HG03521 (cell line): ENCODE results near the gene ERF.
A peak's percentile ranks its signal among the peaks of the same experiment; 100 is the strongest.

ENCODE experiments used
- ATAC-seq: cut with Tn5 transposase; IDR thresholded peaks from one replicate; pipeline ENCODE4 v1.9.1; 2021; ENCODE audit warnings: mild to moderate bottlenecking, moderate library complexity; ENCODE audit not compliant: unreplicated experiment

ERF gene

DNA sequence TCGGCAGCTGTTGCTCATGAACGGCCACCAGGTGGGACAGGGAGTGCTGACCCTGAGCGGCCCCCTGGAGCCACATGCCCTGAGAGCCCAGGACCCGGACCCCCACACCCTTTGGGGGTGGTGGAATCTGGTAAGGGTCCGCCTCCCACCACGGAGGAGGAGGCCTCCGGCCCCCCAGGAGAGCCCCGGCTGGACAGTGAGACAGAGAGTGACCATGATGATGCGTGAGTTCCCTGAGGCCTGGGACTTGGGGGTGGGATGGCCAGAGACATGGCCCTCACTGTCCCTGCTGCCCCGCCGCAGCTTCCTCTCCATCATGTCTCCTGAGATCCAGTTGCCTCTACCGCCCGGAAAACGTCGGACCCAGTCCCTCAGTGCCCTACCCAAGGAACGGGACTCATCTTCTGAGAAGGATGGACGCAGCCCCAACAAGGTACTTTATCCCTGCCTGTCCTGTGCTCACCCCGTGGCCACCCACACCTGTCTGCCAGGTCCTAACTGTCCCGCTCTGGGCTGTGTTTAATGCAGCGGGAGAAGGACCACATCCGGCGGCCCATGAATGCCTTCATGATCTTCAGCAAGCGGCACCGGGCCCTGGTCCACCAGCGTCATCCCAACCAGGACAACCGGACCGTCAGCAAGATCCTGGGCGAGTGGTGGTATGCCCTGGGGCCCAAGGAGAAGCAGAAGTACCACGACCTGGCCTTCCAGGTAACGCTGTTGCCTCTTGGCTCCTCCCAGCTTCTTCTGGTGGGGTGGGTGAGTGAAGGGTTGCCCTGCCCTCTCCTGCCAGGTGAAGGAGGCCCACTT, 32.3 kb upstream of the ERF start:
- ATAC-seq, result no peak

DNA sequence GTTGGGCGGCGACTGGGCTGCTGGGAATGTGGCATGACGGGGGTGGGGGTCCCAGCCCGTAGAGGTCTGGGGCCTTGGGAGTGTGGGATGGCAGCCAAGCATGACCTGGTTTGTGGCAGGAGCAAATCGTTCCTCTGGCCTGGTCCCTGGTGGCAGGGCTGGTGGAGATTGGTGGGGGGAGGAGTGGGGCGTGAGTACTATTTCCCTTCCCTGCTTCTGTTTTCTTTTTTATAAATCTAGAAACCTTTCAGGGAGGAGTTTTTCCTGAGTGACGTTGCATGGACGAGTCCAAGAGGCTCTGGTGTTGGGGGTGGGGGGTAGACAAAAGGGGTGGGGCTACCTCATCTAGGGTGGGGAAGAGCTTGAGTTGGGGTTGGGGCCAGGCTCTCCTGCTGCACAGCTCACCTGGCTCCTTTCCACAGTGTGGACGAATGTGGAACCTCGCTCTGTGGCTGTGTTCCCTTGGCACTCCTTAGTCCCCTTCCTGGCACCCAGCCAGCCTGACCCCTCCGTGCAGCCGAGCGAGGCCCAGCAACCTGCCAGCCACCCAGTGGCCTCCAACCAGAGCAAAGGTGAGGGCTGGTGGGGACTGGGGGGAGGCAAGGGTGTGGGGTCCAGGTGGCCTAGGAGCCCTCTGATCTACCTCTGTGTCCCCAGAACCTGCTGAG, 31.6 kb upstream of the ERF start:
- no peak for ATAC-seq

DNA sequence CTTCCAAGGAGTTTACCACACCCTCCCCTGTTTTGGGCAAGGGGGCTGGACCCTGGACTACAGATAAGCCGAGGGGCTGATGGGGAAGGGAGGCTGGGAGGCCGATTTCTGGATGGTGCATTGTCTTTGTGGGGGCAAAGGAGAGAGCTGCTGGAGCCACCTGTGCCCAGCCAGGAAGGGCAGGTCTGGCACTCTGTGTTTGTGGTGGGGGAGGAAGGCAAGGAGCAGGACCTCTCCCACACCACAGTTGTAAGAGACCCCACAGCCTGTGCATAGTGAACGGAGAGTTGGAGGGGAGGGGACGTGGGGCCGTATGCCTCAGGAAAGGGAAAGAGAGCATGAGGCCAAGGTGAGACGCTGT, 31.0 kb upstream of the ERF start:
- ATAC-seq, result no peak

GRCh38 chr19:42285541-42285941, 30.6 kb upstream of the ERF start:
- no peak for ATAC-seq

- no peak for ATAC-seq
Observed at GRCh38 chr19:42284591-42285341, 29.8 kb upstream of the ERF start.

GRCh38 chr19:42284066-42284501, 29.2 kb upstream of the ERF start:
- ATAC-seq, result peak; percentile 37

GRCh38 chr19:42283188-42284065, 28.5 kb upstream of the ERF start:
- peak; percentile 52 for ATAC-seq

DNA sequence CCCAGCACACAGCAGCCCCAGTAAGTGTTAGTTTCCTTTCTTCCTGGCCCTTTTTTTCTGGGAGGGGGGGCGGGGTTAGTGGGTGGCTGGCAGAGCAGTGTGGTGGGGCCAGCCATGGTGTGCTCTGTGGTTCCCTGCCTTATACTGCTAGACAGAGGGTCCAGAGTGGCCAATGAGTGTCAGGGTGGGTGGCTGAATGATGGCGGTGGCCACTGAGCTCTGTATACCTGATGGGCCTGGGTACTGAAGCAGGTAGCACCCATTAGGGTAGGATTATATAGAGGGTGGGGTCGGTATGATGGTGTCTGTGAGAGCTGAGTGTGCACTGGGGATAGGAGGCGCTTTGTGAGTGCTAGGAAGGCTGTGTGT, 27.9 kb upstream of the ERF start:
- ATAC-seq, result no peak

DNA sequence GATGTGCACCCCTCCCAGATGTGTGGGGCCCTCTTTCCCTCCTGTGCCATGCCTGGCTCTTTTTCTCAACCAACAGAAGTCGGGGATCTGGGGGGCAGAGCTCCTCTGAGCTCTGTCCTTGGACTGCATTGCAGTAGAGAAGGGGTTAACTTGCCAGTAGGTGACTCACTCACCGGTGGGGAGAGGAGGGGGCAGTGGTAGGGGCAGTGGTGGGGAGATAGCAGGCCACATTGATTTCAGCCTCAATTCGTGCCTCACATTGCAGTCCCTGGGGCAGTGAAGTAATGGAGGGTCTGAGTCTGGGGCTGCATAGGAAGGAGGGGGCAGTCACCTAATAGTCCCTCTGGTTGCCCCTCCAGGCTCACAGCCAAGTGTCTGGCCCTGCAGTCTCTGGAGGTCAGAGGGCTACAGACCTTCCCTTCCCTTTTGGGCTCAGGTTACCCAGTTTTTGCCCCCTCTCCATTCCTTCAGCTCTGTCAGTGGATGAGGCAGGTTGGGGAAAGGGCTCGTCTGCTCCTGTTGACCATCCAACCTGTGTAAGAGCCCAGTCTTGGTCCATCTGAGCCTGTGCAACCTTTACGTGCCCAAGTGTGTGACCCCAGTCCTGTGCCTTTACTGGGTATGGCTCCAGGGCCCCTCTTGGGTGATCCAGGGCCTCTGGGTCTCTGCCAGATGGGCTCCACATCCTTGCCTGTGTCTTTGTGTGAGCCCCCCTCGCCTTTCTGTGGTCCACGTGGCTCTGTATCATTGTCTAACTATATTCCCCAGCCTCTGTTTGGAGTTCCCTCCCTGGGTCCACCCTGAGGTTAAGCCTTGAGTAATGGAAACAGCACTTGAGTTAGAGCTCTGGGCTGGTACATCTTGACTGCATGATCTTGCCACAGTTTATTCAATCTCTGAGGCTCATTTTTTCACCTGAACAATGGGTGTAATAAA, 27.2 kb upstream of the ERF start:
- no peak for ATAC-seq

DNA sequence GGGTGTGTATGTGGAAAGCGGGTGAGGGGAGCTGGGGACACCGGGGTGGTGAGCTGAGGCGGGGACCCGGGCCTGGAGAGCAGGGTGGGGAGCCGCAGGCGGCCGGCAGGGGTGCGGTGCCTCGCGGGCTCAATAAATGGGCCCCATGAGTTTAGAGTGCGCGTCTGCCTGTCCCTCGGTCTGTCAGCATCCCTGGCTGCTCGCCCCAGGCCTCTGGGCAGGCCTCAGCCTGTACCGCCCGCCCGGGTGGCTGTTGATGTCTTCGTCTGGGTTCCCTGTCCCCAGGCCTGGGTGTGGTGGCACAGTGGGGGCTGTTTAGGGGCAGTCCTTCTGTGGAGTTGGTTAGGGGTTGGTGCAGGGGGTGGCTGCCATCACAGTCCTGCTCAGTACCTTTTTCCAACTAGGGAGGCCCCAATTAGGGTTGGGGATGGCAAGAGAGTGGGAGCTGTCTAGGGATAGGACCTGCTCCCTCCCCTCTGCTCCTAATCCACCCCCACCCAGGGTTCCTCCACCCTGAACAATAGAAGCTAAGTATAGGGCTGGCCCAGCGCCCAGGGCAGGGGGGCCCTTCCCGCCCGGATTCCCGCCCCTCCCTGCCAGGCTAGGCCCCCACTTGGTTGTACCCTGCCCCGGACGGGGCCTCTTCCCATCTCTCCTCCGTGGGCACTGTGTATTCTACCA, 26.4 kb upstream of the ERF start:
- ATAC-seq, result no peak

DNA sequence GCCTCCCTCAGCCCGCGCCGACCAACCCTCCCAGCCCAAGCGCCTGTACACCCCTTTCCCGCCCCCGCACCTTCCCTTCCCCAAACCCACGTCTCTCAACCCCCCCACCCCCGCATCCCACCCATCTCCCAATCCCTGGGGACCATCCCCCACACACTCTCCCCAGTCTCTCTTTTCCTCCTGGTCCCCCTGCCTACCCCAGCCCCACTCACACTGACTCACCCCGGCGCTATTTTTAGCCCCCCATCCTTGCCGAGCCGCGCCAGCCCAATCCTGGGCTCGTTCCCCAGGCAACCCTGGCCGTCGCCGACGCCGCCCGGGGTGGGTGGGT, 25.9 kb upstream of the ERF start:
- no peak for ATAC-seq

DNA sequence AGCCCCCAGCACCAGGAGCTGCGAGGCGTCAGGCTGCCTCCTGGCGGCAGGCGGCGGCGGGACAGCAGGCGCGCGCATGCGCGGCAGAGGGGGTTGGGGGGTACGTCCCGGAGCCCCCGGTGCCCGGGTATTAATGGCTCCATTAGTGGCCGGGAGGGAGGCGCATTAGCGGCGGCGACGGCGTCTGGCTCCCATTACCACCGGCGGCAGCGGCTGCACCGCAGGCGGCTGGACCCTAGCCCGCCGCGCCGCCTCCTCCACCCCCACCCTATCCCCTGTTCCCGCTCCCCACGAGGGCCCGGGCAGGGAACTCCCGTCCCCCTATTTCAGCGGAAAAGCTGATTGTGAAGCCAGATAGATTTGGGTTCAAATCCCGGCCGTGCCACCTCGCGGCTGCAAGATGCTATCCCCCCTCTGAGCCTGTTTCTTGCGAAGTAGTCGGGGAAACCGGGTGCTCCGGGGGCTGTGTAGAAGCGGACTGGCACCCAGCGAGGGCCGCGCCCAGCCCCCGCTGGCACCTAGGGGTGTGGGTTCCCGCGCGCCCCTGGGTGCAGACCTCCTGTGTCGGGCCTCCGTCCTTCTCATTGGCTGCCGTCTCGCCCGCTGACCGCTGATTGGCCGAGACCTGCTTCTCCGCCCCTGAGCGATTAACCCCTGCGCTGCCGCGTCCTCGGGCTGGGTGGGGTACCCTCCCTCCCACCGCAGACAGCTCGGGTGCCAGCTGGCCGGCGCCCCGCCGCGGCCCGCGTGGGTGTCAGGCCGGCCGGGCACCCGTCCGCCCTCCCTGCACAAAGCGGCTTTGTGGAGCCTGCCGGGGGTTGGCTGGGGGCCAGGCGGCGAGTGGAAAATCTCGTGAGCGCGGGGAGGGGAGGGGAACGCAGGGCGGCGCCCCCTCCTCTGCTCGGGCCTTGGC, 25.2 kb upstream of the ERF start:
- ATAC-seq, result peak; percentile 27

DNA sequence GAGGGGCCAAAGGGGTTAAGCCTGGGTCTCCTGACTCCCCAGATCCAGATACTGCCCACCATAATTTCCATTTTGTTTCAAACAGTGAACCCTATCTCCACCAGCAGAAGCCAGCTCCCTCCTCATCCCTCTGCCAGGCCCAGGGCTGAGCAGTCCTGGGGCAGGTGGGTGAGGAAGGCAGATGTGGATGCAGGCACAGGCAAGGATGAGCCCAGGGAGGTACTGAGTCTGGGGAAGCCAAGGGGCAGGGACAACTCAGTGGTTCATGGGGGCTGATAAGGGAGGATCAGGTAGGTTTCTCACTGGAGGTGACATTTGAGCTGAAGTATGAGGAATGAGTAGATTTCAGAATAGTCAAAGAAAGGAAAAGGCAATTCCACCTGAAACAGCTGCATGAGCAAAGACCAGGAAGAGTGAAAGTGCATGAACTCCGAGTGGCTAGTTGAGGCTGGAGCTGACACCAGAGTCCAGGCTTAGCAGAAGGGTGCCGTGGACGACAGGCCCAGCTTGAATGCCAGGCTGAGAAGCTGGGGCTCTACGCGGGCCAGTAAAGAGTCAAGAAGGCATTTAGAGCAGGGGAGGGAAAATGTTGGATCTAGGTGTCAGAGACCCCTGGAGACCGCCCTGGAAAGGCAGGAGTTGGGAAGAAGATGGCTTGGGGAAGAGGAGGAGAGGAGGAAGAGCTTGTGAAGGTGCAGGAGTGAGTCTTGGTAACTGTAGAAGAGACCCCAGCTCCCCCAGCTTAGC, 24.4 kb upstream of the ERF start:
- ATAC-seq, result no peak

DNA sequence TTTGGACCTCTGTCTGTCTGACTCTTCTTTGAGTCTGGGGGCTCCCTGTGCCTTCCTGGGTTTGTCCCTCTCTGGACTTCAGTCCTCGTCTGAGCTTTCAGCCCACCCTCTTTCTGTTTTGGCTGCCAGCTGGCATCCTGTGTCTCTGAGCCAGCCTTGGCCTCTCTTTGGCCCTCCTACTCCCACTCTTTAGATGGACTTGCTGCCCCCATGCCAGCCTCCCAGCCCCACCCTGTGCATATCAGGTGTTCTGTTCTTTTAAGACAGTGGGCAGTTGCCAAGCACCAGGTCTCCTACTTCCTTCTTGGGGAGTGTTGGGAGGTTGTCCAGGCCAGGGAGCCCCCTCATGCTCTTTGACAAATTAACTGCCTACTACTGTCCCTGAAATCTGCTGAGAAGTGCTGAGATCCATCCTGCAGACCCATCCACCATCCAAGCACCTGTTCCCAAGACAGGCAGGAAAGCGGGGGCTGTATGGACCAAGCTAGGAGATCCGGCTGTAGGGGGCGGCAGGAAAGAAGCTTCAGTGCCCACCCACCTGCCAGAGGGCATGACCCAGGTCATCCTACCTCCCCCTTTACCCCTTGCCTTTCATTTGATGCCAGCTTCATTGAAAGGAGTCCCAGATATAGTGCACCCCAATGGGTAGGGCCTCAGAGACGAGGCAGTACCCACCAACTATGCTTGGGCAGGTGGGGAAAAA, 23.7 kb upstream of the ERF start:
- ATAC-seq, result no peak

DNA sequence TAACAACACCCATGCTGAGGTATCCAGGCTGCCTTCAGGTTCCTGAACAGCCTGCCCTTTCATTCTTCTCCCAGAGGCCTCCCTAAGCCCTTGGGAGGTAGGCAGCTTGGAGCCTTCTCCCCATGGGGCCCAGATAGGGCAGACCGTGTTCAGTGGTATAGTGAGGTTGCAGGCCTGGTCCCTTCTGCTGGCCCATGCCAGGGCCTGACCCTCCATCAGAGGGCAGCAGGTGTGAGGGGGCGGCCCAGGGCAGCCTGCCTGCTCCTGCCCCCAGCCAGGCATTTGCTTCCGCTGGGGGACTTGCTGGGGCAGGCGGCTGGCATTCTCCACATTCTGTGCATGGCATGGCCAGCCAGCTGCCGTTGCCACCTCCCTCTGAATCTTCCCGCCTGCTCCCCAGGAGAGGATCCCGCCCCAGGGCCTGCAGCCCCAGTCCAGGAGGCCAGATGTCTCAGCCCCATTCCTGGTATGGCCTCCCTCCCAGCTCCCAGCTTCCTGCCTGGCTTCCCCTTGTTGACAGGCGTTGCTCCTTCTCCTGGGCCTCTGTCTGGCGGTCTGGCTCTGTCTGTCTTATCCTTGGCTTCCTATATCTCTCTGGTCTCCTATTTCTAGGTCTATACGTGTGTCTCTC, 23.0 kb upstream of the ERF start:
- ATAC-seq, result no peak

GRCh38 chr19:42276821-42277220, 21.9 kb upstream of the ERF start:
- no peak for ATAC-seq

DNA sequence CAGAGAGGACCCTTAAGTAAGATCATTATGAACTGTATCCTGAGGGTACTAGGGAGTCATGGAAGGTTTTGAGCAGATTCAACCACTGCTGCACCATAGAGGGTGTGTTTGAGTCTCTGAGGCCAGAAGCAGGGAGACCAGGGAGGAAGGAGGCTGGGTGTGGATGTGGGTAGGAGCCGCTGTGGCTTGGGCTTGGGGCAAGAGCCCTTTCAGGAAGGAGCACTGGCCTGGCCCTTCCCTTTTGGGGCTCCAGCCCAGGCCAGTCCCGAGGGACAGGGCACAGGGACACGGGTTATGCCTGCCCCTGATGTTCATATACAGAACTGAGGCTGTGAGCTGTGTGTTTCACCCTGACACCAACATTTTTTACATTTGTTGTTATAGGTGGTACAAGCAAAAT, 21.4 kb upstream of the ERF start:
- ATAC-seq, result no peak
